Nephron (organoid): ENCODE results near the gene SLC34A2.
"Not testable (repeated sequence)": the region's sequence is repeated elsewhere in the genome, so short reads cannot be mapped to it uniquely, and the experiment has no call there.

Experiments
- H3K27ac Mint-ChIP-seq, 3 experiments: 2 replicates each; pipeline ENCODE4 v1.8.0; 2020; ENCODE audit warnings: mixed read lengths in 3 of 3, mild to moderate bottlenecking in 2 of 3, moderate library complexity in 1 of 3
- H3K27me3 Mint-ChIP-seq: 2 replicates; pipeline ENCODE4 v1.8.0; 2021; ENCODE audit warnings: low read depth, mild to moderate bottlenecking, moderate library complexity, mixed read lengths
- H3K36me3 Mint-ChIP-seq: 2 replicates; pipeline ENCODE4 v1.8.0; 2020; ENCODE audit warnings: low read depth, mixed read lengths
- H3K4me1 Mint-ChIP-seq: 2 replicates; pipeline ENCODE4 v1.8.0; 2020; ENCODE audit warnings: mixed read lengths
- H3K4me3 Mint-ChIP-seq, 3 experiments: 2 replicates each; pipeline ENCODE4 v1.8.0; 2020; ENCODE audit warnings: mild to moderate bottlenecking in 3 of 3, mixed read lengths in 3 of 3, moderate library complexity in 2 of 3
- H3K9me3 Mint-ChIP-seq: 2 replicates; pipeline ENCODE4 v1.8.0; 2020; ENCODE audit warnings: mixed read lengths
- CTCF ChIP-seq, 3 experiments: fragments of 200-600 bp; sonication (generic); IDR thresholded peaks; one replicate each; pipeline ENCODE4 v1.5.0; 2021; ENCODE audit warnings: antibody characterized with exemption in 3 of 3; ENCODE audit not compliant: unreplicated experiment in 3 of 3

SLC34A2 gene

GRCh38 chr4:25654031-25654970, 1.4 kb upstream of the SLC34A2 start:
- H3K9me3 Mint-ChIP-seq: no peaks in the 10 kb centered on the region
- peaks cover 16% of the 10 kb centered on the region for H3K4me1 Mint-ChIP-seq
- peak overlapping the region in 1 of 3 experiments; percentile 40 for H3K27ac Mint-ChIP-seq
- peaks cover 76% of the 10 kb centered on the region for H3K27me3 Mint-ChIP-seq
- H3K36me3 Mint-ChIP-seq: no peaks in the 10 kb centered on the region
- peak overlapping the region in 2 of 3 experiments; percentile 56 to 73 for H3K4me3 Mint-ChIP-seq
- no peak for TF ChIP-seq CTCF (IDR thresholded peaks at IDR 0.05; ENCODE audit: unreplicated experiment in 3 of 3)

- Mint-ChIP-seq H3K4me1 (peaks cover 16% of the 10 kb centered on the region), H3K27me3 (peaks cover 79% of the 10 kb centered on the region)
- TF ChIP-seq CTCF (IDR thresholded peaks at IDR 0.05; ENCODE audit: unreplicated experiment in 3 of 3): no peak
Measured at GRCh38 chr4:25656031-25656430, 380 bp downstream of the SLC34A2 start.

GRCh38 chr4:25658357-25658771, 2.7 kb downstream of the SLC34A2 start:
- H3K27me3 Mint-ChIP-seq: peaks cover 62% of the 10 kb centered on the region
- H3K36me3 Mint-ChIP-seq: no peaks in the 10 kb centered on the region
- peaks cover 16% of the 10 kb centered on the region for H3K4me1 Mint-ChIP-seq
- no peak overlapping the region for H3K27ac Mint-ChIP-seq
- H3K9me3 Mint-ChIP-seq: no peaks in the 10 kb centered on the region
- no peak for TF ChIP-seq CTCF (IDR thresholded peaks at IDR 0.05; ENCODE audit: unreplicated experiment in 3 of 3)
- no peak overlapping the region for H3K4me3 Mint-ChIP-seq

More at GRCh38 chr4:25656031-25656430, 380 bp downstream of the SLC34A2 start:
- Mint-ChIP-seq H3K9me3 (no peaks in the 10 kb centered on the region), H3K4me3 (peak overlapping the region; percentile 53 to 71 (median 63)), H3K27ac (peak overlapping the region in 1 of 3 experiments; percentile 52), H3K36me3 (no peaks in the 10 kb centered on the region)

DNA sequence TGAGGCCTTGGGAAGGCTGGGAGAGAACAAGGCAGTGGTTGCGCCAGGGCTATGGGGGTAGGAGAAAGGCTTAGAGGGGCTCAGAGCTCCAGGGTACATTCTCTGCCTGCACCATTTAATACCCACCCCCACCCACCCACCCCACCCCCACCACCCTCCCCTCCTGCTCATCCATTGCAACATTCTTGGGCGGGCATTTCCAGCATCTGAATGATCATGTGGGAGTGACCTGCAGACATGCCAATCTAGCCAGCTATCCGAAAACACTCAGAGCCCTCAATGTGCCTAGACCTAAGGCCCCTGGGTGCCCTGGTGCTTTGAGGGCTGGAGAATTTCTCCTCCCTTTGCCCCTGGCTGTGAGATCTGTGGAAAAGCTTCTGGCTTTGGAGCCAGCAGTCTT, 3.1 kb downstream of the SLC34A2 start:
- H3K4me3 Mint-ChIP-seq: no peak overlapping the region
- H3K36me3 Mint-ChIP-seq: no peaks in the 10 kb centered on the region
- peaks cover 19% of the 10 kb centered on the region for H3K4me1 Mint-ChIP-seq
- no peaks in the 10 kb centered on the region for H3K9me3 Mint-ChIP-seq
- peaks cover 58% of the 10 kb centered on the region for H3K27me3 Mint-ChIP-seq
- TF ChIP-seq CTCF (IDR thresholded peaks at IDR 0.05; ENCODE audit: unreplicated experiment in 3 of 3): no peak
- H3K27ac Mint-ChIP-seq: no peak overlapping the region

DNA sequence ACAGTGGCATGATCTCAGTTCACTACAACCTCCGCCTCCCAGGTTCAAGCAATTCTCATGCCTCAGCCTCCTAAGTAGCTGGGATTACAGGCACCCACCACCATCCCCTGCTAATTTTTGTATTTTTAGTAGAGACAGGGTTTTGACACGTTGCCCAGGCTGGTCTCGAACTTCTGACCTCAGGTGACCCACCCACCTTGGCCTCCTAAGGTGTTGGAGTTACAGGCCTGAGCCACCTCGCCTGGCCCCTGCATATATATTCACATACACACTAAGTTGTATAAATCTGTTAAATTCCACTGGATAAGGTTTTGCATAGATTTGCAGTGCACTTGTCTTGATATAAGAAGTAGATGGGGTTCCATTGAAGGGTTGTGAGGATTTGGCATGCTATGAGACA, 5.8 kb downstream of the SLC34A2 start:
- not testable (repeated sequence) for H3K4me3 Mint-ChIP-seq, H3K9me3 Mint-ChIP-seq, H3K27ac Mint-ChIP-seq

GRCh38 chr4:25662306-25662705, 6.7 kb downstream of the SLC34A2 start:
- no peak overlapping the region for H3K4me3 Mint-ChIP-seq
- H3K27me3 Mint-ChIP-seq: peaks cover 29% of the 10 kb centered on the region
- no peaks in the 10 kb centered on the region for H3K36me3 Mint-ChIP-seq
- TF ChIP-seq CTCF (IDR thresholded peaks at IDR 0.05; ENCODE audit: unreplicated experiment in 3 of 3): no peak
- H3K9me3 Mint-ChIP-seq: no peaks in the 10 kb centered on the region
- no peak overlapping the region for H3K27ac Mint-ChIP-seq
- H3K4me1 Mint-ChIP-seq: peaks cover 10% of the 10 kb centered on the region

More for the DNA sequence above, 5.8 kb downstream of the SLC34A2 start:
- peaks cover 38% of the 10 kb centered on the region for H3K27me3 Mint-ChIP-seq
- H3K36me3 Mint-ChIP-seq: not testable (repeated sequence)
- H3K4me1 Mint-ChIP-seq: peaks cover 10% of the 10 kb centered on the region
